HL-60/S4 treated with phorbol 12-myristate 13-acetate at 8.2 ng/mL for 4 days and 3 days (cell line): ENCODE data around the gene SLC12A5.
"Not testable (repeated sequence)": the region's sequence is repeated elsewhere in the genome, so short reads cannot be mapped to it uniquely, and the experiment has no call there.

Experiments
- in situ Hi-C: fragments of 300-500 bp; cut with MboI; formaldehyde crosslinking; loops from 2 replicates; pipeline ENCODE4 v1.15.0; 2022; ENCODE audit warnings: low sequenced_read_pairs

SLC12A5 gene

GRCh38 chr20:46028772-46029371, at the start of gene SLC12A5:
TSS of gene SLC12A5 (plus strand) at chr20:46029215. CDS start at chr20:46029345, 130 bp downstream.
- in situ Hi-C loops, result no loop called here

GRCh38 chr20:45981261-45981660, 47.8 kb upstream of the SLC12A5 start:
- in situ Hi-C loops, result no loop called here

DNA sequence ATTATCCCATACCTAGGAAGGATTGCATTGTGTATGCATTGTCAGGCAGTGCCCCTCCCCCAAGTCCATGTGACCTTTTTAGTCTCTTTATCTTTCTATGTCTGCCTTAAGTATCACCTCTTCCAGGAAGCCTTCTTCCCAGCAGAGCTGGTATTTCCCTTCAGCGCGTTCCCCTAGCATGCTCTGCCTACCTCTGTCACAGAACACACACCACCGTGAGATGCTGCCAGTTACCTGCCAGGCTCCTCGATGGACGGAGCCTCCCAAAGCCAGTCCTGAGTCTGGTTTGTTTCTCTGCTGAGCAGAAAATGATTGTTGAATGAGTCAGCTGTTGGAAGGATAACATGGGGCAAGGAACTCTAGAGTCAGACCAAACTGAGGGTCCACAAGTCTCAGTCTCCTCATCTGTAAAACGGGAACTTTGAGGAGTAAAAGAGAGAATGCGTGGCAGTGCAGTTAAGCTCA, 45.7 kb upstream of the SLC12A5 start:
- in situ Hi-C loops, result no loop called here

DNA sequence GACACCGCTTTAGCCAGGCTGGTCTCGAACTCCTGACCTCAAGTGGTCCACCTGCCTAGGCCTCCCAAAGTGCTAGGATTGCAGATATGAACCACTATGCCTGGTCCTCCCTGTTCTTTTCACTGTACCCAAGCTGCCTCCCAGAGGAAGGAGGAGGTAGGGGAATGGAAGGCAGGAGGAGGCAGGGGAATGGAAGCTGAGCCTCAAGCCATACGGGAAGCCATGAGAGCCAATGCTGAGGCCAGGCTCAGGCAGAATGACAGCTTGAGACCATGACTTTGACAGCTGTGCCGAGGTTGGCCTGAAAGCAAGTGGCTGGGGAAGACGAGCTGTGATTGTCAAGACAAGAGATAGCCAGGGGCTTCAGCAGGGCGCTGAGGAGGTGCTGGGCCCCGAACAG, 43.4 kb upstream of the SLC12A5 start:
- in situ Hi-C loops, result no loop called here

GRCh38 chr20:45987108-45987780, 41.8 kb upstream of the SLC12A5 start:
- in situ Hi-C loops, result no loop called here

GRCh38 chr20:45988830-45989229, 40.2 kb upstream of the SLC12A5 start:
- in situ Hi-C loops, result not testable (repeated sequence)

DNA sequence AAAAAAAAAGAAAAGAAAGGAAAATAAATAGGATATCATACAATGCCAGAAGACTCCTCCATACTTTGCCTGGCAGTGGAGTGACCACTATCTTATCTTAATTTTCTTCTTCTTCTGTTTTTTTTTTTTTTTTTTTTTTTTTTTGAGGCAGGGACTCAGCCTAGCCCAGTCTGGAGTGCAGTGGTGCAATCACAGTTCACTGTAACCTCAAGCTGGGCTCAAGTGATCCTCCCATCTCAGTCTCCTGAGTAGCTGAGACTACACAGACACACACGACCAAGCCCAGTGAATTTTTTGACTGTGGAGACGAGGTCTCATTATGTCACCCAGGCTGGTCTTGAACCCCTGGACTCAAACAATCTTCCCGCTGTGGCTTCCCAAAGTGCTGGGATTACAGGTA, 37.4 kb upstream of the SLC12A5 start:
- in situ Hi-C loops, result no loop called here

DNA sequence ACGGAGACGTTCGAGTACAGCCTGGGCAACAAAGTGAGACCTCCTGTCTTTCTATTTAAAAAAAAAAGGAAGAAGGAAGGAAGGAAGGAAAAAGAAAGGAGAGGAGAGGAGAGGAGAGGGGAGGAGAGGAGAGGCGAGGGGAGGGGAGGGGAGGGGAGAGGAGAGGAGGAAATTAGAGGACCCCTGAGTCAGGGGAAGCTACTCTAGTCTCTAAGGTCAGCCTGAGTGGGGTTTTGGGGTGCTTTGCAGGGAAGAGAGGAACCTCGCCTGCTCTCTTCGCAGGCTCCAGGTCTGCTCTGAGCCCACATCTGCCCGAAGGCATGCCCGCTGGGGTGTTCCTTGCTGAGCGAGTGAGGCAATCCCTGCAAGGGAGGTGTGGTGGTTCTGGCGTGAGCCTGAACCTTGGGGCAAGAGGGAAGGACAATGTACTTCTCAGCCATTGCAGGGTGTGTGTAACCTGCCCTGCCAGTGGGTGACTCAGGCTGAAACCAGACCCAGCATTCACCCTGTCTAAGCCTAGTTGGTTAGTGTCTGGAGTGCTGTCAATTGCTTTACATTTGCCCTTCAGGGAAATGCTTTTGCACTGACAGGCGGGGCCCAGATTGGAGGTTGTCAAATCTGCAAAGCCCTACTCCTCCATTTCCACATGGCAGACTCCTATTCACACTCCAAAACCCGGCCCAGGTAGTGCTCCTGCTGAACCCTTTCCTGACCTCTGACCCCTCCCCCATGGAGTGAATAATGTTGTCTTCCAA, 35.6 kb upstream of the SLC12A5 start:
- in situ Hi-C loops, result no loop called here

DNA sequence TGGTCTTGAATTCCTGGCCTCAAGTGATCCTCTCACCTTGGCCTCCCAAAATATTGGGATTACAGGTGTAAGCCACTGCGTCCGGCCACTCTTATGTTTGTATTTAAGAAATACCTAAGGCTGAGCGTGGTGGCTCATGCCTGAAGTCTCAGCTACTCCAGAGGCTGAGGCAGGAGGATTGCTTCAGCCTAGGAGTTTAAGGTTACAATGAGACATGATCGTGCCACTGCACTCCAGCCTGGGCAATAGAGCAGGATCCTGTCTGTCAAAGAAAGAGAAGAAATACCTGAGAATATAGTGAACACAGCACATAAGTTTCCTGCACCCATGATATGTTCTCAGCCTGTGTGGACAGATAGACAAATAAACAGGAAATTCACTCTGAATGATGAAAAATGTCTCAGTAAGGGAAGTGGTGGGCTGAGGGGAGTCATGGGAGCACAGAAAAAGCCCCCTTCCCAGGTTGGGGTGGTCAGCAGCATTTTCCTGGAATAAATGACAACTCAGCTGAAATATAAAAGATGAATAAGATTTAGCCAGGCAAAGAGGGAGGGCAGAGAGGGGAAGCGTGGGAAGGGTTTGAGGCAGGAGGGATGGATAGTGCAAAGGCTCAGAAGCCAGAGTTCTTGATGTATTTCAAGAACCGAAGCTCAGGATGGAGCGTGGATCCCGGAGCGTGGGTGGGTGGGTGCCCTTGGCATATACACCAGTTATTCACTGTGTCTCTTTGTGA, 34.1 kb upstream of the SLC12A5 start:
- in situ Hi-C loops, result no loop called here

DNA sequence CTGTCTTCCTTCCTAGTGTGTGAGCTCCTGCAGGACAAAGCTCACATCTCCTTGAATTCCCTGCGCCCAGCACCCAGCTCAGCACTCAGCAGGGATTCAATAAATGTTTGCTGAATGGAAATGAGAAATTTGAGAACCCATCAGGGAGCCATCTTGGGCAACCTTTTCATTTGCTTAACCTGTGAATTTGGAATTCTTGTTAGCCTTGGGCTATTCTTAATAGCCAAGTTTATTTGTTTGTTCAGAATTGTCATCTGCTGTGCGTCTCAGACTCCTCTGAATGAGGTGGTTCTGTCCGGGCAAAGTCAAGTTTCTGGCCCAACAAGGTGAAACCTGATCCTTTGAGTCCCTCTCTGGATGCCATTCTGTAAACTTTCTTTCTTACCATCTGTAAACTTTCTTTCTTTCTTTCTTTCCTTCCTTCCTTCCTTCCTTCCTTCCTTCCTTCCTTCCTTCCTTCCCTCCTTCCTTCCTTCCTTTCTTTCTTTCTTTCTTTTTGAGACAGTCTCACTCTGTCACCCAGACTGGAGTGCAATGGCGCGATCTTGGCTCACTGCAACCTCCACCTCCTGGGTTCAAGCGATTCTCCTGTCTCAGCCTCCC, 33.4 kb upstream of the SLC12A5 start:
- in situ Hi-C loops, result not testable (repeated sequence)

DNA sequence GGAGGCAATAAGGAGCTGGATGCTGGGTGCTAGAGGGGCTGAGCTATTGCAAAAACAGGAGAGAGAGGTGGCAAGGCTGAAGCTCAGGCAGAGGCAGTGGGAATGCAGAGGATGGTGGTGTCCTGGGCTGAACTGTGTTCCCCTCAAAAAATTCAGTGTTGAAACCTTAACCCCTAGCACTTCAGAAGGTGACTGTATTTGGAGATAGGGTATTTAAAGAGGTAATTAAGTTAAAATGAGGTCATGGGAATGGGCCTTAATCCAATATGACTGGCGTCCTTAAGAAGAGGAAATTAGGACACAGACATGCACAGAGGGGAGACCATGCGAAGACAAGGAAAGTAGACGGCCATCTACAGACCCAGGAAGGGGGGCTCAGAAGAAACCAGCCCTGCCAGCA, 31.8 kb upstream of the SLC12A5 start:
- in situ Hi-C loops, result no loop called here

DNA sequence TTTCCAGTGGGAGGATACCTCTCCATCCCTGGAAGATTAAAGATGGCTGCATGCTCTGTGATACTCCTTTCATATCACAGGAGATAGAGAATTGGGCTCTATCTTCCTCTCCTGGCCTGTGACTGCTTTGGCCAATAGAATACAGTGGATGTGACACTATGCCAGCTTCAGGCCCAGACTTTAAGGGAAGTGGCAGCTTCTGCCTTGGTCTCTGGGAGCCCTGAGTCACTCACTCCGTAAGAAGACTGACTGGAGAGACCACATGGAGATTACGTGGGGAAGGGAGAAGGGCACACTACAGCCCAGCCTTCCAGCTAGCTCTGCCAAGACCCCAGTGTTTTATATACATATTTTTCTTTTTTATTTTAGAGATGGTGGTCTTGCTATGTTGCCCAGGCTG, 30.7 kb upstream of the SLC12A5 start:
- in situ Hi-C loops, result no loop called here

DNA sequence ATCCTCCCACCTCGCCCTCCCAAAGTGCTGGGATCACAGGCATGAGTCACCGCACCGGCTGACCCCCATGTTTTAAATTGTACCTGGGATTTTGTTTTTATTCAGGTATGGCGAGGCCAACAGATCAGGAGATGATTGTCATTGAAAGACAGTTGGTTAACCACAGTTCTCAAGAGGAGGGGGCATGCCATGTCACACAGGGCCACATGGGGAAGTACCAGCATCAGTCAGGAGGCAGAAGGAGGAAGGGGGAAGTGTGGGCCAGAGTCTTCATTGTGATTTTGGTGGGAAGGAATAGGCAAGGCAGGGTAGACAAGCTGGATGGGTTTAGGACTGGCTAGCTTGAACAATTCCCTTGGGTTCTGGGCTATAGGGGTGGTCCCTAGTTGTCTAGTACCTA, 30.3 kb upstream of the SLC12A5 start:
- in situ Hi-C loops, result no loop called here

- in situ Hi-C loops, result no loop called here
Observed at GRCh38 chr20:45999557-46000261, 29.3 kb upstream of the SLC12A5 start.

GRCh38 chr20:46000262-46000996, 28.6 kb upstream of the SLC12A5 start:
- in situ Hi-C loops, result no loop called here

GRCh38 chr20:46001498-46001897, 27.5 kb upstream of the SLC12A5 start:
- in situ Hi-C loops, result no loop called here

GRCh38 chr20:46002008-46002407, 27.0 kb upstream of the SLC12A5 start:
- in situ Hi-C loops, result no loop called here

DNA sequence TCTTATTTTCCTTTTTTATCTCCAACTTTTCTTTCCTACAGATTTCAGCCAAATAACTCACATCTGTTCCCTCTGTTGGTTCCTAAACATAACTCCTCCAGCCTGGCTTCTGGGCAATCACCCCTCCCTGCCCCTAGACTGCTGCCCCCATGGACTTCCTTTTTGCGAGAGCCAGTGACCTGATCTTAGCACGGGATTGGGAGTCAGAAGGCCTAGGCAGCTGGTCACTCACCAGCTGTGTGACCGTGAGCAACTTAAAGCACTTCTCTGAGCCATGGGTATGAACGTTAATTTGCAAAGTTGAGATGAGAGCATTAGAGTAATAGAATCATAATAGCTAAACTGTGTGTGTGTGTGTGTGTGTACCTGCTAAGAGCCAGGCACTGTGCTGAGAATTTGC, 24.8 kb upstream of the SLC12A5 start:
- in situ Hi-C loops, result no loop called here

GRCh38 chr20:46004889-46005473, 24.0 kb upstream of the SLC12A5 start:
- in situ Hi-C loops, result no loop called here
